HG02623 (cell line): ENCODE results near the gene UBE4B.
"Not testable (repeated sequence)": the region's sequence is repeated elsewhere in the genome, so short reads cannot be mapped to it uniquely, and the experiment has no call there.

Experiments used
- ATAC-seq: cut with Tn5 transposase; IDR thresholded peaks from one replicate; pipeline ENCODE4 v1.9.1; 2021; ENCODE audit warnings: moderate library complexity; ENCODE audit not compliant: unreplicated experiment

The UBE4B gene

GRCh38 chr1:10170239-10170574, 137.4 kb downstream of the UBE4B start:
- no peak for ATAC-seq

GRCh38 chr1:10171105-10171767, 138.5 kb downstream of the UBE4B start:
- no peak for ATAC-seq

GRCh38 chr1:10171995-10172669, 139.4 kb downstream of the UBE4B start:
- ATAC-seq: no peak

- no peak for ATAC-seq
Measured at GRCh38 chr1:10173582-10173981, 140.8 kb downstream of the UBE4B start.

- no peak for ATAC-seq
Measured at GRCh38 chr1:10177876-10178275, 145.1 kb downstream of the UBE4B start.

- no peak for ATAC-seq
Measured at GRCh38 chr1:10178597-10179405, 146.0 kb downstream of the UBE4B start.

GRCh38 chr1:10179406-10180091, 146.8 kb downstream of the UBE4B start:
- ATAC-seq: no peak

GRCh38 chr1:10181154-10181553, 148.4 kb downstream of the UBE4B start:
- no peak for ATAC-seq

- no peak for ATAC-seq
Measured at GRCh38 chr1:10185759-10186158, 153.0 kb downstream of the UBE4B start.

- ATAC-seq: no peak
Measured at GRCh38 chr1:10186331-10187025, 153.7 kb downstream of the UBE4B start.

GRCh38 chr1:10187026-10187334, 154.2 kb downstream of the UBE4B start:
- no peak for ATAC-seq

GRCh38 chr1:10188133-10188650, 155.4 kb downstream of the UBE4B start:
- no peak for ATAC-seq

- no peak for ATAC-seq
Measured at GRCh38 chr1:10189659-10190058, 156.9 kb downstream of the UBE4B start.

GRCh38 chr1:10192263-10192662, 159.5 kb downstream of the UBE4B start:
- ATAC-seq: no peak

- no peak for ATAC-seq
Measured at GRCh38 chr1:10193288-10193687, 160.5 kb downstream of the UBE4B start.

- ATAC-seq: no peak
Measured at GRCh38 chr1:10195570-10195969, 162.8 kb downstream of the UBE4B start.

GRCh38 chr1:10196976-10197375, 164.2 kb downstream of the UBE4B start:
- ATAC-seq: no peak

- ATAC-seq: no peak
Measured at GRCh38 chr1:10200620-10201019, 167.9 kb downstream of the UBE4B start.

GRCh38 chr1:10204003-10204642, 171.4 kb downstream of the UBE4B start:
- ATAC-seq: no peak

GRCh38 chr1:10205206-10205605, 172.4 kb downstream of the UBE4B start:
- not testable (repeated sequence) for ATAC-seq
